ES-I3 (cell line): ENCODE results near the gene ANO3.

ENCODE experiments used
- H3K36me3 ChIP-seq: 2 replicates; pipeline ENCODE4 v1.6.1; 2013; ENCODE audit warnings: mild to moderate bottlenecking, low read length, control low read depth, moderate library complexity; ENCODE audit not compliant: insufficient read depth
- H3K4me1 ChIP-seq: 2 replicates; pipeline ENCODE4 v1.6.1; 2013; ENCODE audit warnings: mild to moderate bottlenecking, control low read depth, low read length; ENCODE audit not compliant: insufficient read depth
- H3K9ac ChIP-seq: 2 replicates; pipeline ENCODE4 v1.6.1; 2013; ENCODE audit warnings: low read depth, mild to moderate bottlenecking, low read length, moderate library complexity
- H3K9me3 ChIP-seq: 2 replicates; pipeline ENCODE4 v1.6.1; 2013; ENCODE audit warnings: mild to moderate bottlenecking, low read length, moderate library complexity; ENCODE audit not compliant: control insufficient read depth, insufficient read depth

ANO3 gene

DNA sequence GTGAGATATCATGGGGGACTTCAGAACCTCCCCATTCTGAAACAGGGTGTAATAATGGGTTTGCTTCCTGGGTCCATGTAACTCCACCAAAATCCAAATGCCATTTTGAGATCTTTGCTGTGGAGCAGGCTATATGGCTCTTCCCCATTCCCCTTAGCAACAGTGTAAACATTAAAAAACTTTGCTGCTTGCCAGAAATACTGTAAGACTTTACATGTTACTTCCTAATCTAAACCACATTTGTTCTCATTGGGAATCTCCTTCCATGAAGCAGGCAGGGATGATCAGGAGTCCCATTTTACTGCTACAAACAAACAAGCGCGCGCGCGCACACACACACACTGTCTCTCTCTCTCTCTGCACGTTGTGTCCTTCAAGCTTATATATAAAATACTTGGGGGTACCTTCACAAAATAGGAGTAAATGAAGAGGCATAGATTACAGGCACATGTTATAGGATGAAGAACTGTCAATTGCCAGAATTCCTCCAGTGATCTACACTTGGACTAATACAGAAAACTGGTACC is 86.5 kb downstream of the ANO3 start:
- H3K9ac ChIP-seq = no peak overlapping the region
- no peaks in the 10 kb centered on the region for H3K9me3 ChIP-seq
- no peaks in the 10 kb centered on the region for H3K36me3 ChIP-seq
- no peaks in the 10 kb centered on the region for H3K4me1 ChIP-seq

GRCh38 chr11:26420331-26420730 is 88.4 kb downstream of the ANO3 start:
- H3K9ac ChIP-seq = no peak overlapping the region
- no peaks in the 10 kb centered on the region for H3K4me1 ChIP-seq
- no peaks in the 10 kb centered on the region for H3K9me3 ChIP-seq
- no peaks in the 10 kb centered on the region for H3K36me3 ChIP-seq

GRCh38 chr11:26424255-26424654 is 92.3 kb downstream of the ANO3 start:
- Histone ChIP-seq H3K9me3 (no peaks in the 10 kb centered on the region), H3K36me3 (no peaks in the 10 kb centered on the region), H3K9ac (no peak overlapping the region), H3K4me1 (no peaks in the 10 kb centered on the region)

DNA sequence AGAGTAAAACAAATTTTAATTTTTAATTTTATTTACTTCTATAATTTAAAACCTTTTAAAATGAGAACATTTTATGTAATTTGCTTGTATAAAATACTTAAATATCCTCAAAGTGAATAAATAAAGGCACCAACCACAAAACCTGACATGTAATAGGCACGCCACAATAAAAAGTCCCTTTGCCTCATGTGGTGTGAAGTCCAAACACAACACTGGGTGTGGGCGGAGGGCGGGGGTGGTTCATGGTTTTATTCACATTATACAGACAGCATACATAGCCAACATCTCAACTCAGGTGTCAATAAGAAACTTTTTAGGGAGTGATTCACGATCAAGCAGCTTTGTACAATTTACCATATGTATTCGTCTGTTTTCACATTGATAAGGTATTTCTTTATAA is 107.9 kb downstream of the ANO3 start:
- Histone ChIP-seq H3K4me1 (no peaks in the 10 kb centered on the region), H3K9ac (no peak overlapping the region), H3K9me3 (no peaks in the 10 kb centered on the region), H3K36me3 (no peaks in the 10 kb centered on the region)

DNA sequence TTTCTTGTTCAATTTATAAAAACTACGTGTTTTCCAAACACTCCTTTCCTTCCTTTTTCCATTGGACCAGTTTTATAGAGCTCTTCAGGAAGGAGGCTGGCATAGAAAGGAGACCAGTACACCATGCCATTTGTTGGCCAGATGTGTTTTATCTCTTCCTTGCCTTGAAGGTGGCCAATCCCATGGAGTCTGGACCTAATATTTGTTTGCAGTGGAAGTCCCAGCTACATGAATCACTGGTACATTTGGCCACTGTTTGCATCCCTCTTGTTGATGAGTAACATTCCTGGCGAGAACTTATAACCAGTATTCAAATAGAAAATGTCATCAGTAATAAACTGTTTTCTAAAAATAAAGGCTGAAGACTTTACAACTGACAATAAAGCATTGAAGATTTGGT is 110.2 kb downstream of the ANO3 start:
- Histone ChIP-seq H3K9ac (no peak overlapping the region), H3K4me1 (no peaks in the 10 kb centered on the region), H3K36me3 (no peaks in the 10 kb centered on the region), H3K9me3 (no peaks in the 10 kb centered on the region)

- Histone ChIP-seq H3K9me3 (no peaks in the 10 kb centered on the region), H3K9ac (no peak overlapping the region), H3K36me3 (no peaks in the 10 kb centered on the region), H3K4me1 (no peaks in the 10 kb centered on the region)
Observed at GRCh38 chr11:26443617-26444016, 111.7 kb downstream of the ANO3 start.

DNA sequence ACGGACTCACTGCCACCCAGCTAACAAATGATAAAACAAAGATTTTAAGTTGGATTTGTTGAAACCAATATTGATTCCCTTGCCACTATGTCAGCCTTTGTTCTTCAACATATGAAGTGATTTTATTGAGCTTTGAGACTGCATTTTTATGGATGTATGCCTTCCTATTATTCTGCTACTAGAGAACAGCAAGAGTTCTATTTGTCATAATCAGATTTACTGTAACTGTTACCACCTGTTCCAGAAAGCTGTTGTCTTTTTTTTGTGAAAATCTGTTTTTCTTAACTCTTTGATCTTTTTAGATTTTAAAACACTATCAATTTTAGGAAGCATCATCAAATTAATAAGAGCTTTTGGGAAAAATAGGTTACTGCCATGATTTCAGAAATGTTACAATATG is 125.7 kb downstream of the ANO3 start:
- H3K36me3 ChIP-seq = no peaks in the 10 kb centered on the region
- no peaks in the 10 kb centered on the region for H3K9me3 ChIP-seq
- H3K4me1 ChIP-seq = no peaks in the 10 kb centered on the region
- no peak overlapping the region for H3K9ac ChIP-seq

GRCh38 chr11:26465274-26465673 is 133.3 kb downstream of the ANO3 start:
- H3K36me3 ChIP-seq = no peaks in the 10 kb centered on the region
- H3K9ac ChIP-seq = no peak overlapping the region
- H3K9me3 ChIP-seq = no peaks in the 10 kb centered on the region
- no peaks in the 10 kb centered on the region for H3K4me1 ChIP-seq

- H3K36me3 ChIP-seq = no peaks in the 10 kb centered on the region
- H3K9me3 ChIP-seq = no peaks in the 10 kb centered on the region
- H3K4me1 ChIP-seq = no peaks in the 10 kb centered on the region
- H3K9ac ChIP-seq = no peak overlapping the region
Observed at GRCh38 chr11:26467506-26467905, 135.6 kb downstream of the ANO3 start.

DNA sequence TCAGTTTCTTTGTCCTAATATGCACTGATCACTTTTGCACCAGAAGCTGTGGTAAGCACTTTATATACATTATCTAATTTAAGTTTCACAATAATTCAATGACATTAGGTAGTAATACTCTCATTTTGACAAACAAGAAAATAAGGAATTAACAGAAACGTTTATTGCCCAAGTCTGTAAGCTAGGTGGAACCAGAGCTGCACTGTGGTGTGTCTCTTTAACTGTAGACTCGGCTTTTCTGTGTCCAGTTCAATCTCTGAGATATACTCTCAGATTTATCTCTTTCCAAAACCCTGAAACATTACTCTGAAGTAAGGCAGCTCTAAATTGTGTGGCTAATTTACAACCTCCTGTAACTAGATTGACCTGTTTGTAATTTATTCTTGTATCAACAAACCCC is 139.1 kb downstream of the ANO3 start:
- Histone ChIP-seq H3K9me3 (no peaks in the 10 kb centered on the region), H3K36me3 (no peaks in the 10 kb centered on the region), H3K4me1 (no peaks in the 10 kb centered on the region), H3K9ac (no peak overlapping the region)

DNA sequence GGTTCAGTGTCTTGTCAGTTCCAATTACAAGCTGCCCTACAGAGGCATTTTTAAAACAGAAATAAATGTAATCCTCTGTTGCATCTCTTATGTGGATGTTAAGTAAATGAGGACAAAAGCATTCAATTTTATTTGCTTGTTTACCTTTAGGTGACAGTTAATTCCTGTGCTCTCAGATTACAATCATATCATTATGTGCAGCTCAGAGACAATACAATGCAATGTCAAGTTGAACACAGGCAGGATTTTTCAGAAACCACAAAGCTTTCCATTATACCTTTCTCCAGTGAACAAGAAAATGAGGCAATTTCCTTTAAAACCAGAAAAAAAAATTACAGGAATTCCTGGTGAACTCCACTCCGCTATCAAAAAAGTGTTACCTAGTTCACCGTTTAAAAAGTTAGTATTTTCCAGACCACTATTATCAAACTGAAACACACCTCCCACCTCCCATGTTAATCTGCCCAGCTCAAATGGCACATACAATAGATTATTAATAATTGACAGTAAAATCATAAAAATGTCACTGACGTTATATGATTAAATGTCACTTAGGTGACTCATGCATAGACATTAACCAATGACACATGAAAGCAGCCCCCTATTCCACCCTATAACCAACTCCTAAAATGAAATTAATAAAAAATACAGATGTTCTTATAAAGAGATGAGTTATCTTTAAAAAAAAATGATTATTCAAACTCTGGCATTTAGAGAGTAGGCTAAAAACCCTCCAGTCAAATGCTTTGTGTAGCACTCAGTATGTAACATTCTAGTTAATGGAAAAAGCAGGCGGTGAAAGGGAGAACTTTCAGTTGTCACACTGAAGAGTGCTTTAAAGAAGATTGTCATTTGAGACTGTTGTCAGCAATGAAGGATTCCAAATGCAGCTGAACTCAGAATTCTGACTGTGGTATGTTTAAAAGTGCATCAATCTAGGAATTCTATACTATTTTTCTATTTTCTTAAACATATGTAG is 141.6 kb downstream of the ANO3 start:
- H3K9ac ChIP-seq = no peak overlapping the region
- no peaks in the 10 kb centered on the region for H3K9me3 ChIP-seq
- H3K36me3 ChIP-seq = no peaks in the 10 kb centered on the region
- H3K4me1 ChIP-seq = no peaks in the 10 kb centered on the region

GRCh38 chr11:26474401-26474800 is 142.5 kb downstream of the ANO3 start:
- Histone ChIP-seq H3K9ac (no peak overlapping the region), H3K36me3 (no peaks in the 10 kb centered on the region), H3K9me3 (no peaks in the 10 kb centered on the region), H3K4me1 (no peaks in the 10 kb centered on the region)

GRCh38 chr11:26477396-26477795 is 145.5 kb downstream of the ANO3 start:
- Histone ChIP-seq H3K4me1 (no peaks in the 10 kb centered on the region), H3K9ac (no peak overlapping the region), H3K36me3 (no peaks in the 10 kb centered on the region)

GRCh38 chr11:26478710-26479109 is 146.8 kb downstream of the ANO3 start:
- Histone ChIP-seq H3K9me3 (no peaks in the 10 kb centered on the region), H3K9ac (no peak overlapping the region), H3K4me1 (no peaks in the 10 kb centered on the region), H3K36me3 (no peaks in the 10 kb centered on the region)

More at GRCh38 chr11:26477396-26477795, 145.5 kb downstream of the ANO3 start:
- no peaks in the 10 kb centered on the region for H3K9me3 ChIP-seq

- no peaks in the 10 kb centered on the region for H3K36me3 ChIP-seq
- no peak overlapping the region for H3K9ac ChIP-seq
- peaks cover under 1% of the 10 kb centered on the region; the same call in 1 of the 2 replicates for H3K9me3 ChIP-seq
- no peaks in the 10 kb centered on the region for H3K4me1 ChIP-seq
Observed at GRCh38 chr11:26480041-26480440, 148.1 kb downstream of the ANO3 start.
